Heart right ventricle (tissue), 16 donors: ENCODE data around the gene ANKRD10. TPM values are rescaled to one million over a fixed set of nuclear protein-coding genes. Genes with fewer than 3 reads are reported as not detected.

Source experiments
- ATAC-seq, 8 donors: fragments of 200-7000 bp; cut with Tn5 transposase; one replicate each; pipeline ENCODE4 v1.9.1; 2020; ENCODE audit warnings: mild to moderate bottlenecking in 8 of 8, moderate library complexity in 8 of 8, moderate number of reproducible peaks in 1 of 8
- DNase-seq, 2 donors: peaks; one replicate each; pipeline ENCODE4 v3.0.0-alpha.2; 2020
- H3K27ac ChIP-seq, 10 donors: fragments of 200-600 bp; sonication (generic) in 2 of 10; one replicate each; pipeline versions ENCODE4 v1.5.0 to v1.8.0; 2020 to 2022; ENCODE audit warnings: mild to moderate bottlenecking in 3 of 10
- H3K27me3 ChIP-seq, 7 donors: fragments of 200-600 bp; one replicate each; pipeline ENCODE4 v1.8.0; 2021 to 2022; ENCODE audit warnings: mild to moderate bottlenecking in 2 of 7
- H3K36me3 ChIP-seq, 9 donors: fragments of 200-600 bp; sonication (generic) in 1 of 9; one replicate each; pipeline versions ENCODE4 v1.5.0 to v1.8.0; 2020 to 2022; ENCODE audit warnings: mild to moderate bottlenecking in 2 of 9
- H3K4me1 ChIP-seq, 9 donors: fragments of 200-600 bp; sonication (generic) in 1 of 9; one replicate each; pipeline versions ENCODE4 v1.5.0 to v1.8.0; 2020 to 2022; ENCODE audit warnings: mild to moderate bottlenecking in 4 of 9
- H3K4me3 ChIP-seq, 10 donors: fragments of 200-600 bp; sonication (generic) in 2 of 10; one replicate each; pipeline versions ENCODE4 v1.5.0 to v1.8.0; 2020 to 2022; ENCODE audit warnings: mild to moderate bottlenecking in 7 of 10, moderate library complexity in 2 of 10
- H3K9me3 ChIP-seq, 11 donors: fragments of 200-600 bp in 10 of 11; sonication (generic) in 2 of 11; one replicate each; pipeline versions ENCODE4 v1.5.0 to v1.8.0; 2013 to 2022; ENCODE audit warnings: mild to moderate bottlenecking in 2 of 11, control low read depth in 1 of 11, moderate library complexity in 1 of 11
- WGBS, 2 donors: extraction: QIAGEN DNeasy Blood & Tissue Kit; methylation state at CpG; one replicate each; pipeline ENCODE4 v1.1.7; 2013; ENCODE audit warnings: inconsistent platforms in 1 of 2; 5-methylcytosine and 5-hydroxymethylcytosine counted together
- intact Hi-C, 10 donors: fragments of 100-400 bp; cut with DNase I; formaldehyde crosslinking; loops; one replicate each; pipeline versions ENCODE4 v1.11.1 to v1.14.2; 2022
- long read RNA-seq, 3 donors: library from polyadenylated mRNA; unstranded; transcript quantifications; one replicate each; pipeline ENCODE4 v2.0.0, GENCODE V29; 2020 to 2021
- polyA plus RNA-seq, 2 donors: library from polyadenylated mRNA; stranded (reverse); fragments of 200-250 nt; gene quantifications; one replicate each; pipeline ENCODE4 v1.2.3, GENCODE V29; 2013
- total RNA-seq, 10 donors: library from RNA; stranded (reverse); fragmentation: NEBNext Ultra II Directional in 3 of 10; extraction: Animal tissue kit (Norgen Biotek cat#: 25700) in 3 of 10; gene quantifications; one replicate each; pipeline versions ENCODE4 v1.2.1 to v1.2.4, GENCODE V29; 2021 to 2023
- TF ChIP-seq, protein P1 (sequence below), 9 donors: fragments of 200-600 bp; sonication (generic) in 2 of 9; IDR thresholded peaks; one replicate each; pipeline versions ENCODE4 v1.5.0 to v1.8.0; 2021 to 2022; ENCODE audit warnings: antibody characterized with exemption in 9 of 9, mild to moderate bottlenecking in 5 of 9, moderate library complexity in 1 of 9
- donor health status: Arrhythmogenic right ventricular cardiomyopathy.
- donor health status: ischemic (EF 13 %, LVEDD 7.1; RV severe dilation, severe dysfunction).
- donor health status: healthy with polysubstance abuse.
- donor health status: DM: no; HTN: yes; CAD: no.
- donor health status: DM: no; HTN: no; CAD: no.
- donor health status: ischemic (EF 25% LVEDD 6.9; RV normal size, moderate dysfunction).
- donor health status: ischemic (EF 25% LVEDD 5.7; RV mildly dilated, moderate dysfunction).
- donor health status: healthy.
- donor health status: DM: yes; HTN: yes; CAD: no.
- donor health status: Ischemic cardiomyopathy.
- donor health status: ischemic (EF 35%, LVEDD 5.7; RV mildly dilated, moderate dysfunction).
- donor health status: nonischemic (EF 11% LVEDD 7.7; RV severe dilation, severe dysfunction).
- donor health status: DM: yes; HTN: yes; CAD: no.
- donor health status: PGD.
- donor health status: ischemic (EF 29% LVEDD 5.4; RV normal size, mild dysfunction).
- donor health status: nonischemic (EF 23%, LVEDD 6.1; RV moderate dilation, normal function).

ANKRD10 gene
- total RNA-seq: 10 to 100 TPM; 38.1 to 71.4 (median 49.0) TPM
- polyA plus RNA-seq: 100 to 1,000 TPM in 1 of 2 donors, 10 to 100 TPM in 1; 32.4 to 127 TPM
- long read RNA-seq, donor 1, transcript ANKRD10-201 (6 exons, 2,495 nt): major isoform, 44 of 79 reads
- long read RNA-seq, donor 1, partial matches to known transcripts: 10 of 79 reads
- long read RNA-seq, donor 1, other reads (novel, unspliced or antisense): 25 of 79 reads
- long read RNA-seq, donor 2, transcript ANKRD10-201 (6 exons, 2,495 nt): major isoform, 30 of 57 reads
- long read RNA-seq, donor 2, partial matches to known transcripts: 2 of 57 reads
- long read RNA-seq, donor 2, other reads (novel, unspliced or antisense): 25 of 57 reads
- long read RNA-seq, donor 3, transcript ANKRD10-201 (6 exons, 2,495 nt): major isoform, 70 of 126 reads
- long read RNA-seq, donor 3, partial matches to known transcripts: 14 of 126 reads
- long read RNA-seq, donor 3, other reads (novel, unspliced or antisense): 41 of 126 reads

DNA sequence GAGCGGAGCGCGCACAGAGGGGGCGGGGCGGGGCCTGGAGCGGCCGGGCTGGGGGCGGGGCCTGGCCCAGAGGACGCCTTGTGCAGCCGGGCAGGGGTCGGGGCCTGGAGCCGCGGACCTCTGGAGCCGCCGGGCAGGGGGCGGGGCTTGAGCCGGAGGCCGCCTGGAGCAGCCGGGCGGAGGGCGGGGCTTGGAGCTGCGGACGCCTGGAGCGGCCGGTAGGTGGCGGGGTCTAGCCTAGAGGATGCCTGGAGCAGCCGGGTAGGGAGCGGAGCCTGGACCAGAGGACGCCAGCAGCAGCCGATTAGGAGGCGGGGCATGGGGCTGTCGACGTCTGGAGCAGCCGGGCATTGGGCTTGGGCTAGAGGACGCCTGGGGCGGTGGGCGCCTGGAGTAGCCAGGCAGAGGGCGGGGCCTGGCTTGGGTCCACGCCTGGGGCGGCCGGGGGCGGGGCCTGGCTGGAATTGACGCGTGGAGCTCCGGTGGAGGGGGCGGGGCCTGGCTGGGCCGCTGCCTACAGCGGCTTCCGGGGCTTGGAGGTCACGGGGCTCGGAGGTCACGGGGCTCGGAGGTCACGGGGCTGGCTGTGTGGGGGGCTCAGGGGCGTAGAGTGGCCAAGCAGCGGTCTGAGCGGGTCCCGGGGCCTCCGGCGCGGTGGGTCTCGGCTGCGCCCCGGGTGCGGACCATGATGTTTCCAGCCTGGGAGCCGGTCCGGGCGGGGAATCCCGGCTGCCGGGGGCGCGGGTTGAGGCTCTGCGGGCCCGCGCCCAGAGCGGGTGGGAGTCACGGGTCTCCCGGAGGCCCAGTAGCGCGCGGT, at the start of gene ANKRD10:
Gene ANKRD10, minus strand, starts transcription at position 13 of the 817 bp plus-strand sequence. CDS start 135 bp downstream, outside the sequence.
- peaks cover 6 to 57% (median 48%) of the 10 kb centered on the region in 9 donors for H3K4me1 ChIP-seq
- H3K4me3 ChIP-seq: peak within 1 kb of the TSS; percentile 71 to 99 (median 92)
- 0 to 1% methylated on average over 74 to 81 of the region's 81 CpGs for WGBS, 2 donors
- ATAC-seq (peak; percentile 91 to 97 (median 93)), DNase-seq (peak; percentile 98 to 99)
- H3K27ac ChIP-seq: peak within 1 kb of the TSS; percentile 97 to 100 (median 100)
- TF ChIP-seq, protein P1, sequence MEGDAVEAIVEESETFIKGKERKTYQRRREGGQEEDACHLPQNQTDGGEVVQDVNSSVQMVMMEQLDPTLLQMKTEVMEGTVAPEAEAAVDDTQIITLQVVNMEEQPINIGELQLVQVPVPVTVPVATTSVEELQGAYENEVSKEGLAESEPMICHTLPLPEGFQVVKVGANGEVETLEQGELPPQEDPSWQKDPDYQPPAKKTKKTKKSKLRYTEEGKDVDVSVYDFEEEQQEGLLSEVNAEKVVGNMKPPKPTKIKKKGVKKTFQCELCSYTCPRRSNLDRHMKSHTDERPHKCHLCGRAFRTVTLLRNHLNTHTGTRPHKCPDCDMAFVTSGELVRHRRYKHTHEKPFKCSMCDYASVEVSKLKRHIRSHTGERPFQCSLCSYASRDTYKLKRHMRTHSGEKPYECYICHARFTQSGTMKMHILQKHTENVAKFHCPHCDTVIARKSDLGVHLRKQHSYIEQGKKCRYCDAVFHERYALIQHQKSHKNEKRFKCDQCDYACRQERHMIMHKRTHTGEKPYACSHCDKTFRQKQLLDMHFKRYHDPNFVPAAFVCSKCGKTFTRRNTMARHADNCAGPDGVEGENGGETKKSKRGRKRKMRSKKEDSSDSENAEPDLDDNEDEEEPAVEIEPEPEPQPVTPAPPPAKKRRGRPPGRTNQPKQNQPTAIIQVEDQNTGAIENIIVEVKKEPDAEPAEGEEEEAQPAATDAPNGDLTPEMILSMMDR (IDR thresholded peaks at IDR 0.05): peak in 8 of 9 donors; percentile 80 to 100 (median 92)
- peaks cover 0 to 12% (median 0%) of the 10 kb centered on the region in 9 donors for H3K36me3 ChIP-seq
- H3K9me3 ChIP-seq: no peaks in the 10 kb centered on the region
- H3K27me3 ChIP-seq: no peaks in the 10 kb centered on the region
- intact Hi-C loops: loop anchor here in 7 of 10 donors (1.0 to 10.0 kb wide), 13 partner anchors 45 to 310 kb away; partner anchors contain the start of gene ING1 (in 5 of the 7)

DNA sequence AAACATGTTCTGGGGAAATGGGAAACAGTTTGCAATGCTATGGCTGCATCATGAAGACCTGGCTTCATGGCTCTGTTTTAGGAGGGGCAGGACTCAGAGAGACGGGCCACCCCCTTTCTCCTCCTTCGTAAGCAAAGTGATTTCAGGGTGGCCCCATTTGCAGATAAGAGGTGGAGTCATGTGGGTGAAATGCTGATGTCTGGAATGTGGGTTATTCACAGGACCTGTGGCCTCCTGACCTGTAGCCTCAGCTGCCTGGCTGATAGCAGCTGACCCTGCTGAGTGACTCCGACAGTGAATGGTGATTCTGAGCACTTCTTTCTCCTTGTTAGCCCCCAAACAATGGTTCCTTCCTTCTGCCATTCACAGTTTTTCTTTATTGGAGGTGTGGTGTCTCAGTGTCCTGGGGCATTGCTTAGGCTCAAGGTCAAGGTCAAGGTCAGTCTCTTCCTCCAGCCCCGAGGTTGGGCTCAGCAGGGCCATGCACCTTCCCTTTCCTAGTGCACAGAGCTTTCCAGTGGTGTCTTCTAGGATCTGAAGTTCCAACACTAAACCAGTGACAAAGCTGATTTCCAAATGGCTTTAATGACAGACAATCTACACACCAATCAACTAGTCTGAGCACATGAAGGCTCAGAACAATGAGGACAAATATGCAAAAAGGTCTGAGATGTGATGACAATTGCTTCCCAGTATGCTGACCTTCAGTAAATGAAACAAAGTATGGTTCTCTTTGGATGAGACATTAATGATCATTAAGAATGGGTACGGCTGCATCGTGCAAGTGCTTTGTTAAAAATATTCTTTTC, 49.6 kb upstream of the ANKRD10 start:
- ATAC-seq (no peak), DNase-seq (no peak)
- TF ChIP-seq, protein P1 (IDR thresholded peaks at IDR 0.05): no peak
- intact Hi-C loops: no loop called here
- Histone ChIP-seq H3K27ac (no peak overlapping the region), H3K9me3 (peaks cover 0 to 48% (median 17%) of the 10 kb centered on the region in 11 donors), H3K36me3 (no peaks in the 10 kb centered on the region), H3K27me3 (no peaks in the 10 kb centered on the region), H3K4me3 (no peak overlapping the region), H3K4me1 (peaks cover 0 to 10% (median 0%) of the 10 kb centered on the region in 9 donors)
- WGBS, 2 donors: 65 to 66% methylated on average over 6 of the region's 6 CpGs

DNA sequence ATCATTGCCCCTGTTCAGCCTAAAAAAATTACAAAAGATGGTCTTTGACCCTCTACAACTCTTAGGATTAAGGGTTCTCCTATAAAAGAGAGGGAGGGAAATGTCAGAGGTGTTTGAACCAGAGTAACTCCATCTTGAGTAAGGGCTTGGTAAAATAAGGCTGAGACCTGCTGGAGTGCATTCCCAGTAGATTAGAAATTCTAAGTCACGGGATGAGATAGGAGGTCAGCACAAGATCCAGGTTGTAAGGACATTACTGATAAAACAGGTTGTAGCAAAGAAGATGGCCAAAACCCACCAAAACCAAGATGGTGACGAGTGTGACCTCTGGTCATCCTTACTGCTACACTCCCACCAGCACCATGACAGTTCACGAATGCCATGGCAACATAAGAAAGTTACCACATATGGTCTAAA, 48.7 kb upstream of the ANKRD10 start:
- H3K27ac ChIP-seq: no peak overlapping the region
- H3K4me1 ChIP-seq: peaks cover 0 to 11% (median 0%) of the 10 kb centered on the region in 9 donors
- peaks cover 0 to 48% (median 17%) of the 10 kb centered on the region in 11 donors for H3K9me3 ChIP-seq
- intact Hi-C loops: no loop called here
- WGBS, 2 donors: 76 to 80% methylated on average over 3 of the region's 3 CpGs
- DNase-seq (no peak), ATAC-seq (no peak)
- TF ChIP-seq, protein P1 (IDR thresholded peaks at IDR 0.05): no peak
- no peaks in the 10 kb centered on the region for H3K36me3 ChIP-seq
- no peak overlapping the region for H3K4me3 ChIP-seq
- H3K27me3 ChIP-seq: no peaks in the 10 kb centered on the region
